H7 (cell line): ENCODE data around the gene EYS. TPM values are rescaled to one million over a fixed set of nuclear protein-coding genes. Genes with fewer than 3 reads are reported as not detected.
"Not testable (repeated sequence)": the region's sequence is repeated elsewhere in the genome, so short reads cannot be mapped to it uniquely, and the experiment has no call there.

Experiments used
- DNase-seq: peaks from one replicate; pipeline ENCODE4 v3.0.0; 2012
- H3K27me3 ChIP-seq: 2 replicates; pipeline ENCODE4 v1.6.0; 2011; ENCODE audit warnings: mild to moderate bottlenecking, low read length; ENCODE audit not compliant: control insufficient read depth, insufficient read depth
- H3K36me3 ChIP-seq: replicated peaks from 2 replicates; pipeline ENCODE4 v1.5.1; 2011; ENCODE audit warnings: low read length; ENCODE audit not compliant: control insufficient read depth, insufficient read depth
- H3K4me3 ChIP-seq: 2 replicates; pipeline ENCODE4 v1.5.1; 2011; ENCODE audit warnings: low read depth, mild to moderate bottlenecking, control low read depth, low read length, moderate library complexity; ENCODE audit not compliant: insufficient read depth
- total RNA-seq: library from RNA; depleted of rRNA; stranded (reverse); fragments of >200 nt; shearing (Covaris generic); gene quantifications from 2 replicates; pipeline ENCODE4 v1.2.3, GENCODE V29; 2014

The EYS gene
- total RNA-seq, 1 experiment from 2014 or later, result 0.10 TPM

DNA sequence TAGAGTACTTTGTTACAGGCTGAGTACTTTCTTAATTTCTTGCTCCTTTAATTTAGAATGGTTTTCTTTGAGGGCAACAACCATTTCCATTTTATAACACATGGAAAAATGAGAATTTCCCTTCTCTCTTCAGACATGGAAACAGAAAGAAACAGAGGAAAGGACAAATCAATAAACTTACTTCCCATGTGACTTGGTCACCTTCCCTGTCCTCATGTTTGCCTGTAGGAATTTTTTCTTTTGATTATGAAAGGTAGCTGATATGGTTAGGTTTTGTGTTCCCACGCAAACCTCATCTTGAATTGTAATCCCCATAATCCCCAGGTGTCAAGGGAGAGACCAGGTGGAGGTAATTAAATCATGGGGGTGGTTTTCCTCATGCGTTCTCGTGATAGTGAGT lies 1901.7 kb downstream of the EYS start:
- Histone ChIP-seq H3K4me3 (no peak overlapping the region), H3K27me3 (no peaks in the 10 kb centered on the region), H3K36me3 (no peaks in the 10 kb centered on the region)
- no peak for DNase-seq

DNA sequence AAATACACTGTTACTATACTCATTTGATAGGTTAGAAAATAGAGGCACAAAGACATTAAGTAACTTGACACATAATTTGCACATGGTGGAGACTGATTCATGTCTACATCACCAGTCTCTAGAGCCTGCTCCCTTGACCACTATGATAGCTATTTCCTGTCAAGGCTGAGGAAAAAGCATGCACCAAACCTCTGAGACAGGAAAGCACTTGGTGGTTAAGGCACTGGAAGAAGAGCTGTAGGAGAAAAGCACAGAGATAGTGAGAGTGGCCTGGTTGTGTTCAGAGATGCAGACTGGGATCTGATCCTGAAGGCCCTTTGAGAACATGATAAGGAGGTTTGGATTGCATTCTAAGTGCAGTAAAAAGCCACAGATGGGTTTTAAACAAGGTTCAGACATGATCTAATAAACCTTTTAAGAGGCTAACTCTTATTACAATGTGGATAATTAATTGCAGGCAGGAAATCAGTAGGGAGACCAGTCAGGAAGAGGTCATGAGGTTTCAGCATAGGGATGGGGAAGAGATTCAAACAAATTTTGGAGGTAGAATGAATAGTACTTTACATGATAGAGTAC lies 1902.6 kb downstream of the EYS start:
- H3K36me3 ChIP-seq, result no peaks in the 10 kb centered on the region
- H3K27me3 ChIP-seq, result no peaks in the 10 kb centered on the region
- H3K4me3 ChIP-seq, result no peak overlapping the region
- no peak for DNase-seq

DNA sequence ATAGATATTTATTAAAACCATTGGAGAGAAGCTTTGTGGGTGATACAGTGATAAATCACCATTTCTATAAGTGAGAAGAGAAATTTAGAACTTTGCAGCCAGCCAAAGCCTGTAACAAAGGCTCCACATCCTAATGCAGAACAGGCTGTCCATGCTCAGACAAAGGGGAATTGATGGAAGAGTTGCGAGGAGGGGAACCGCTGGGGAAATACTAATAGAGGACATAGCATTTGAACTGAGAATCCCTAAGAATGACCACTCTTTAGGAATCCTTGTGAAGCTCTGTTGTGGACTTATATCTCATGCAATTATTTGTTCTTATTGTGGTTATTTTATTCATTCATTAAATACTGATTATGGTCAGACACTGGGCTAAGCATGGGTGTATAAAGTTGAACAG lies 1903.7 kb downstream of the EYS start:
- Histone ChIP-seq H3K4me3 (no peak overlapping the region), H3K36me3 (no peaks in the 10 kb centered on the region), H3K27me3 (no peaks in the 10 kb centered on the region)
- DNase-seq, result no peak

DNA sequence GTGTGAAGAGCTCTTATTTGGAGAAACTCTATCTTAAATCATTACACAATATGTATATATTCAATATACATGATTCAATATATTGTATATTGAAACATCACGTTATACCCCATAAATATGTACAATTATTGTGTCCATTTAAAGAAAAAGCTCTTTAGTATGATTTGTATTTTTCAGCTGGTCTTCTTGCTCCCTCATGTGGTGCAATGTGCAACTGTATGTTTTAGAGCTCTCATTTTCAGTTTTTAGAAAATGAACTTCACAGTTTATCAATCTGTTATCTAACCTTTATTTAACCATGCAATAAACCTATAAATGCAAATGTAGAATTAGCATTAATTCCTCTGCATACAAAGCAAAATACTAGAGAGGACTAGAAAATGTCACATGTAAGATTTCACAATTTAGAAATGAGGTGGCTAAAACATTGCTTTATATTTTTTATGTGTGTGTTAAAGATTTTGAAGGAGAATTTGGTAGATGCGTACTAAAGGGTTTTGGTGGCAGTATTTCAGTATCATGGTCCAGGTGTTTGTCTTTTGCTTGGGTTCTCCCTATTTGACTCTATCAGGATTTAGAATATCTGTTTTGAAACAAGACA lies 1904.3 kb downstream of the EYS start:
- no peak for DNase-seq
- Histone ChIP-seq H3K36me3 (no peaks in the 10 kb centered on the region), H3K4me3 (no peak overlapping the region), H3K27me3 (no peaks in the 10 kb centered on the region)

DNA sequence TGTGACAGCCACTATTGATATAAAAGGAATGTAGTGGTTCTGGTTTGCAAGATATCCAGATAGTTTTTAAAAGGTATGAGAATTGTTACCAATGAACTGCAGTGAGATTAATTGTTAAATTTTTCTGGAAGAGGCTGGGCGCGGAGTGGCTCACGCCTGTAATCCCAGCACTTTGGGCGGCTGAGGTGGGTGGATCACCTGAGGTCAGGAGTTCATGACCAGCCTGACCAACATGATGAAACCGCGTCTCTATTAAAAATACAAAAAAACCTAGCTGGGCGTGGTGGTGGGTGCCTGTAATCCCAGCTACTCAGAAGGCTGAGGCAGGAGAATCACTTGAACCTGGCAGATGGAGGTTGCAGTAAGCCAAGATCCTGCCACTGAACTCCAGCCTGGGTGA lies 1906.6 kb downstream of the EYS start:
- not testable (repeated sequence) for DNase-seq, H3K4me3 ChIP-seq, H3K27me3 ChIP-seq, H3K36me3 ChIP-seq

DNA sequence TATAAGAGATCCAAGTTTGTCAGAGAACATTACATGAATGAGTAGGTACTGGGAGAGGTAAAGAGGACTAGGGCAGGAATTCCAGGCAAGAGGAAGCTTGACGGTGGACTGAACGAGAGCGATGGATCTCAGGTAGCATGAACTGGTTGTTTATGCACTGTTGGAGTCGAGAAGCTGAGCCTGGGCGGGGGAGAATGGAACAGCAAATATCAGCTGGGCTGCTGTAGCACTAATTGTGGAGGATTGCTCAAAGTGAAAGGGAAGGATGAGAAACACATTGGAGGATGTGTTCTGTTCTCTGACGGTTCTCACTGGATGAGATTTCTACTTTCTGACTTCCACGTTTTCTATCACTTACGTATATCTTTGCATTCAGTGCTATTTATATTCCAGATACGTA lies 1907.2 kb downstream of the EYS start:
- Histone ChIP-seq H3K4me3 (no peak overlapping the region), H3K36me3 (no peaks in the 10 kb centered on the region), H3K27me3 (no peaks in the 10 kb centered on the region)
- no peak for DNase-seq

DNA sequence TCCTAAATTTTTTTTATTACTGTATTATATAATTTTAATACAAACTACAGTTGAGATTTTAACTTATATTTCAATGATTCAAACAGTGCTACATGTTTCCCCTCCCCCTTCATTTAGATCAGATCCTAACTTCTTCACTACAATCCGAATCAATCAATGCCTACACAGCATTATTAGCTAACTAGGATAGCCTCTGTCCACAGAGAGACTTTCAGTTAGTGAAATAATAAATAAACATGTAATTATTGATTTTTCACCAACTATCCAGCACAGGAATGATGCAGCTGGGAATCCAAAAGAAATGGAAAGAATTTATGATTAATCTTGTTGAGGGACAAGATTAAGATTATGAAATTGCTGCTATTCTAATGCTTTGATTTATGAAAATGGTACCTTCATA lies 1907.7 kb downstream of the EYS start:
- Histone ChIP-seq H3K4me3 (no peak overlapping the region), H3K27me3 (no peaks in the 10 kb centered on the region), H3K36me3 (no peaks in the 10 kb centered on the region)
- no peak for DNase-seq

DNA sequence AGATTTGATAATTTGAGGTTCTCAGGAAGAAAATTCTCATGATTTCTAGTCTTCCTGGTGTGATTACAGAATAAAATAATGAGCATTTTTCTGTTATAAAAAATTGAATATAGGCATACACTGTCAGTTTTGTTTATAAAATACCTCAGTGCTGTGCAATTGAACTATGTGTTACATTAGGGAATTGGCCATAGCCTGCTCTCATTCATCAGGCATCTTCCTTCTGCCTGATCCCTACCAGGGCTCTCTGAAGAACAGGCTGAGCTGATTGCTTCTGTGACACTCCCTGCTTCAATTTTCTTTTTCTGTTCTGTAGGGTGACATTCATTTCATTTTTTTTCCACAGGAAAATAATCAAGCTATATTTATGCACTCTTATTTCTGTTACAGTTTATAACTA lies 1908.6 kb downstream of the EYS start:
- Histone ChIP-seq H3K4me3 (no peak overlapping the region), H3K27me3 (no peaks in the 10 kb centered on the region)

DNA sequence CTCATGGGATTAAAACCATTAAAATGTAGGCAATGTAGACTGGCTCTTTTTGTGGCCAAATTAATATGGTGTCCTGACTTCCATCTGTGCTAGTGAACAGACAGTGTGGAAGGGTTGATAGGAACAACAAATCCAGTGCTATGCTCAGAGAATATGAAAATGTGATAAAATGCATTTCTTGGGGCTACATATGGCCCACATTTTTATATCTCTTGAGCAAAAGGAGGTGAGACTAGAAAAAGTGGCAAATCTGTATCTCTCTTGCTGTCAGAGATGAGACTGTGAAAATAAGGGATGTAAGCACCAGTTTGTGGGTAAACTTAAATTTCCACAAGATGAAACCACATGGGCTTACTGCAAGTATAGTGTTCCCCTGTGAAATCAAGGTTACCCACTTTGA lies 1909.3 kb downstream of the EYS start:
- no peak for DNase-seq
- Histone ChIP-seq H3K4me3 (no peak overlapping the region), H3K27me3 (no peaks in the 10 kb centered on the region), H3K36me3 (no peaks in the 10 kb centered on the region)

More for the DNA sequence above, 1908.6 kb downstream of the EYS start:
- no peak for DNase-seq
- no peaks in the 10 kb centered on the region for H3K36me3 ChIP-seq

DNA sequence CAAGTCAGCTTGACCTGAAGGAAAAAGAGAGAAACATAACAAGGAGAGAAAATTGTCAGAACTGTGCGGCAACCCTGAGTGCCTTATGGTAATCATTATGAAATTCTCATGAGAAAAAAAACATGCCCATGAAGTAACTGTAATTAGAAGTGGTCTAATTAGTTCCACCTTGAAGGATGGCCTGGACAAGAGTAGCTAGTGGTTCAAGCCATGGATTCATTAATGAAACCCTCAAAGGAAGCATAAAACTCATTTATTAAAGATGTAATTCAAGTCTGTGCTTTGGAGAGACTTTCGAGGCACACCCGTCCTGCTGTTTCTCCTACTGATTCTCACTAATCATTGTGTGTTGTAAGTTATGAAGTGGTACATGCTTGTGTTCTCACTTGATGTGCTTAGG lies 1911.2 kb downstream of the EYS start:
- no peaks in the 10 kb centered on the region; the same call in 1 of the 2 replicates for H3K27me3 ChIP-seq
- no peak for DNase-seq
- H3K4me3 ChIP-seq, result no peak overlapping the region
- H3K36me3 ChIP-seq, result no peaks in the 10 kb centered on the region

DNA sequence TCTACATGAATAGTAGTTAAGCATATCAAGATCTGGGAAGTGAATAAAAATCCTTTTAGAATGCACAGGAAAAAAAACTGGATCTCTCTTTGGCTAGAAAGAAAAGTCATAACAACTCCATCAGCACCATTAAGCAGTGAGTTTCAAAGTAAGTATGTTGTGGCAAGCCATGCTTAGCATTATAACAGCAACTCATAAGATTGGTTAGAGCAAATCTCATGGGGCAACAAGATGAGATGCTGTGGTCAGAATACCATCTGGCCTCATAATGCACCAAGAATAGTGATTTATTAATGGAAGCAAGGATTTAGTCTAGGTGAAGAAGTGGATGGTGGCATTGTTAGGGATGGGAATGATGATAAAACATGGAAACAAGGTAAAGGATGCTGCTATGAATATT lies 1912.0 kb downstream of the EYS start:
- DNase-seq, result no peak
- Histone ChIP-seq H3K36me3 (no peaks in the 10 kb centered on the region), H3K27me3 (no peaks in the 10 kb centered on the region; the same call in 1 of the 2 replicates), H3K4me3 (no peak overlapping the region)

DNA sequence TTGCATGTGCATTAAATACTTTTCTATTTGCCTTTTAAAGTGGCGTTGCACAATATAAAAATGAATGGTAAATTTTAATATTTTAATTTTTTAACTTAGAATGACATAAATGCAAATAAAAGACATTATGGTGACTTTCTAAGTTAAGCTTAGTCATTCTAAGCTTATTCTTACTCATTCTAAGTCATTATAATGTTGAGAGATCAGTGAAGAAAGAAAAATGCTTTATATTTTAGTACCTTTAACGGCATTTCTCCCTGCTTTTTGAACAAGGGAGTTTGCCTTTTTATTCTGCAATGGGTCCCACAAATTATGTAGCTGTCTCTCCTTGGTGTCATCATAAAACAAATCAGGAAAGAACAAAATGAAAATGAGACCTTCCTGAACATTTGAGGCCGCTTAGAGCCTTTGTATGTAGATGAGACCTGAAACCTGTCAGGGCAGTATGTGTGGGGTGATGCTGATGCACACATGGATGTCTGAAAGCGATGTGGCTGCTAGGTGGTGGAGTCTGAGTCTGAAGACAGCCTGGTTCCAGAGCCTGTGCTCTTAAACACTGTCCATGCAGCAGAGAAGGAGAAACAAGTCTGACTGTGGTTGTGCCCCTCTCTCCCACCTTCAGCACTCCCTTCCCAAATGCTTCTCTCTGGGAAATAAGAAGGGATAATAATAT lies 1913.4 kb downstream of the EYS start:
- H3K36me3 ChIP-seq, result no peaks in the 10 kb centered on the region
- H3K27me3 ChIP-seq, result no peaks in the 10 kb centered on the region; the same call in 1 of the 2 replicates
- no peak for DNase-seq
- H3K4me3 ChIP-seq, result no peak overlapping the region

DNA sequence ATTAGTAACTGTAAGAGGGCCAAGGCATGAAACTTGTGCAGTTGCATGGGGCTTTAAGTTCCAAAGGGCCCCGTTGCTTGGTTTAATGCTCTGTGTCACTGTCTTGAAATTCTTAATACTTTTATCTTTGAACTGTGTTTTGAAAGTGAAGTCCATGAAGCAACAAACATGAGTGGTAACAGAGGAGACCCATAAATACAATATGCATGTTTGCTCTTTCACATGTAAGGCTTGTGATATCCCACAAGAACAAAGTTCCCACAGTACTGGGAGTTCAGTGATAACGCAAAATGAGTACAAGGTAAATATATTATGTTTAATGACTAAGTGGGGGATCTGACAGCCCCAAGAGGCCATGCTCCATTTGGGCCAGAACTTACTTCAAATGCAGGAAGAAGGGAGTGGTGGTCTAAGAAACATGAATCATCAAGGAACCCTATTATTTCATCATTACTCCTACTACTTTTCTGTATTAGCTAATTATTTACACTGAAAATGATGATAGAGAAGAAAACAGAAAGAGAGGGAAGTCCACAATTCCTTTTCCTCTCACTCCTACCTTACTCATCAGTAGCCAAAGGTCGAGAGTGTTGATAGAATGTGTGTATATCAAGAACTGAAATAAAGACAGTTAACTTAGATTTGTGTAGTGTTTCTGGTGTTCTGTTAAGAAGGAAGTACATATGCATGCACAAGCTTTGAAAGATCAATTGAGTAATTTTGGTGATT lies 1914.1 kb downstream of the EYS start:
- H3K36me3 ChIP-seq, result no peaks in the 10 kb centered on the region
- no peaks in the 10 kb centered on the region; the same call in 1 of the 2 replicates for H3K27me3 ChIP-seq
- no peak for DNase-seq
- no peak overlapping the region for H3K4me3 ChIP-seq

DNA sequence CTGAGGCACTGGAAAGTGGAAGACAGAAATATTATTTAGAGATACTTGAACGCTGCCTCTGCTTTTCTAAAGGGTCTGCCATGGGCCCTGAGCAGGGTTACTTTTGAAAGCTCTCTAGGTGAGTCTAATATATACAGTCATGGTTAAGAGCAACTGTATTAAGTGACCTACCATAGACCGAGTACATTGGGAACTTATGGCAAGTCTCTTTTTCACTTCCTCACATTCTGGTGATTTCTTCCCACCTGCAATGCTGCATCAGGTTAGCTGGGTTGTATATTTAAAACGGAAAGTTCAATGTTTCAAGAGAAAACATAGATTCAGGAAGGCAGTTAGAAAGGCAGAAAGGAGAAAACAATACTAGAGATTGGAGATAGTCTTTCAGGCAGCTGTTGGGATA lies 1916.7 kb downstream of the EYS start:
- Histone ChIP-seq H3K4me3 (no peak overlapping the region), H3K36me3 (no peaks in the 10 kb centered on the region), H3K27me3 (no peaks in the 10 kb centered on the region; the same call in 1 of the 2 replicates)
- DNase-seq, result no peak

DNA sequence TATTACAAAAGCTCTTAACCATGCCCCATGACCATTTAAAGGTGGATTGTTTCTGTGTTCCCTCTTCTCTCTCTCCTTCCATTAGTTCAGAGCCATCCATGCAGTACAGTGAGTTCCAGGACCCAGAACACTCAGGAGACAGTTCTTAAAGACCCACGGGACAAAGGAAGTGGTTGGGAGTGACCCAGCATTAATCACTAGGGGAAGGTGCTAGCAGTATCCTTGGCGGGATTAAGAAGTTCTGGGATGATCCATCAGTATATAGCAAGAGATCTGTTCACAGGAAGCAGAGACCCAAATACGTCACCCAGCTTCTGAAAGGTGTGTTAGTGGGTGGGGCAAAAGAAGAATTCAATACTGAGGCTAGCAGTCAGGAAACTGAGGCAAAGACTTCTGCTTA lies 1917.3 kb downstream of the EYS start:
- Histone ChIP-seq H3K36me3 (no peaks in the 10 kb centered on the region), H3K27me3 (no peaks in the 10 kb centered on the region; the same call in 1 of the 2 replicates), H3K4me3 (no peak overlapping the region)
- DNase-seq, result no peak
